A673 (cell line): Measurements from ENCODE around the gene SOCS3.

Experiments
- EZH2 ChIP-seq: fragments of 200-600 bp; sonication (generic); IDR thresholded peaks from 2 replicates; pipeline ENCODE4 v1.6.1; 2017; ENCODE audit warnings: borderline replicate concordance, low read depth, mild to moderate bottlenecking, mixed read lengths, antibody characterized with exemption, low read length; ENCODE audit not compliant: poor library complexity, severe bottlenecking
- TF ChIP-seq, protein P1 (sequence below): fragments of 300-800, 200-600 bp; sonication (generic); conservative IDR thresholded peaks from 2 replicates; pipeline ENCODE4 v1.5.1; 2017; ENCODE audit warnings: low read depth, mild to moderate bottlenecking, antibody characterized with exemption, low read length, moderate library complexity, mixed read lengths

DNA sequence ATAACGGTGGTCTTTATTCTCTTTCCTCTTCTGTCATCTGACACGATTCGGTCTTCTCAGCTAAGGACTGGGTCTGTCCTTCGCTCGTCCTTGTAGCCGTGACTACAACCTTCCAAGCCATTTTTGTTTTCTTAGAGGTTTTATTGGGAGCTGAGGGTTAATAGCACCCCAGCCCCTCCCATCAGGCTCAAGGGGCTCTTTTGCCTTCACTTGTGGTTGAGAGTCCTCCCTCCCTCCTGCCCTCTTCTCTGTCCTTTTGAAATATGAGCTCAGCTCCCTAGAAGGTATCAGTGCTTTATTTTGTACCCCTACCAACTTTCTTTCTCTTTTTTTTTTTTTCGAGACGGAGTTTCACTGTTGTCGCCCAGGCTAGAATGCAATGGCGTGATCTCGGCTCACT, 24.7 kb downstream of the SOCS3 start:
- TF ChIP-seq, protein P1, sequence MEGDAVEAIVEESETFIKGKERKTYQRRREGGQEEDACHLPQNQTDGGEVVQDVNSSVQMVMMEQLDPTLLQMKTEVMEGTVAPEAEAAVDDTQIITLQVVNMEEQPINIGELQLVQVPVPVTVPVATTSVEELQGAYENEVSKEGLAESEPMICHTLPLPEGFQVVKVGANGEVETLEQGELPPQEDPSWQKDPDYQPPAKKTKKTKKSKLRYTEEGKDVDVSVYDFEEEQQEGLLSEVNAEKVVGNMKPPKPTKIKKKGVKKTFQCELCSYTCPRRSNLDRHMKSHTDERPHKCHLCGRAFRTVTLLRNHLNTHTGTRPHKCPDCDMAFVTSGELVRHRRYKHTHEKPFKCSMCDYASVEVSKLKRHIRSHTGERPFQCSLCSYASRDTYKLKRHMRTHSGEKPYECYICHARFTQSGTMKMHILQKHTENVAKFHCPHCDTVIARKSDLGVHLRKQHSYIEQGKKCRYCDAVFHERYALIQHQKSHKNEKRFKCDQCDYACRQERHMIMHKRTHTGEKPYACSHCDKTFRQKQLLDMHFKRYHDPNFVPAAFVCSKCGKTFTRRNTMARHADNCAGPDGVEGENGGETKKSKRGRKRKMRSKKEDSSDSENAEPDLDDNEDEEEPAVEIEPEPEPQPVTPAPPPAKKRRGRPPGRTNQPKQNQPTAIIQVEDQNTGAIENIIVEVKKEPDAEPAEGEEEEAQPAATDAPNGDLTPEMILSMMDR, result no peak
- no peak for TF ChIP-seq EZH2
